HEK293 (cell line): Measurements from ENCODE around the gene USP35.

Source experiments
- CTCF ChIA-PET: fragments of 350-600 bp; formaldehyde crosslinking; extraction: SDS; loops from one replicate; lab custom pipeline; 2021; ENCODE audit warnings: antibody characterized with exemption; lab: Yijun Ruan, JAX
- POLR2A ChIA-PET: fragments of 300-600 bp; formaldehyde crosslinking; extraction: SDS; loops from one replicate; lab custom pipeline; 2020; ENCODE audit warnings: antibody characterized with exemption, inconsistent platforms; lab: Yijun Ruan, JAX
- H3K27ac ChIP-seq: fragments of 200-500 bp; sonication (Bioruptor generic); 2 replicates; pipeline ENCODE4 v1.5.1; 2014; ENCODE audit warnings: low read depth, low read length, control low read depth, inconsistent platforms; ENCODE audit errors: extremely low read depth
- H3K36me3 ChIP-seq, 2 experiments: fragments of 200-500 bp in 1 of 2; sonication (Bioruptor generic) in 1 of 2; 1 replicate in 1 of 2; 2 replicates in 1 of 2; pipeline ENCODE4 v1.5.1; 2014 to 2017; ENCODE audit warnings: inconsistent platforms in 2 of 2, low read length in 2 of 2; ENCODE audit not compliant: control insufficient read depth in 2 of 2, insufficient read depth in 1 of 2
- H3K4me1 ChIP-seq: fragments of 200-500 bp; sonication (Bioruptor generic); 2 replicates; pipeline ENCODE4 v1.5.1; 2014; ENCODE audit warnings: mild to moderate bottlenecking, low read length, inconsistent platforms; ENCODE audit not compliant: control insufficient read depth, insufficient read depth
- H3K4me3 ChIP-seq: 2 replicates; pipeline ENCODE4 v1.5.1; 2011; ENCODE audit warnings: low read depth, mild to moderate bottlenecking, control low read depth, low read length, moderate library complexity
- H3K9me3 ChIP-seq: fragments of 200-500 bp; sonication (Bioruptor generic); 2 replicates; pipeline ENCODE4 v1.5.1; 2014; ENCODE audit warnings: low read depth, low read length, inconsistent platforms; ENCODE audit not compliant: control insufficient read depth, insufficient read depth
- HOXD13 ChIP-seq: sonication (generic); formaldehyde crosslinking; IDR thresholded peaks from 2 replicates; pipeline ENCODE4 v1.8.0; 2022; ENCODE audit warnings: missing genetic modification reagents, borderline replicate concordance
- INSM2 ChIP-seq: fragments of 450-650 bp; formaldehyde crosslinking; IDR thresholded peaks from 2 replicates; pipeline ENCODE4 v1.5.1; 2016; ENCODE audit warnings: missing biosample characterization, missing genetic modification characterization
- KLF7 ChIP-seq: fragments of 450-650 bp; formaldehyde crosslinking; IDR thresholded peaks from 2 replicates; pipeline ENCODE4 v1.5.1; 2016; ENCODE audit warnings: missing biosample characterization, missing genetic modification characterization, borderline replicate concordance
- MZF1 ChIP-seq: fragments of 450-650 bp; formaldehyde crosslinking; IDR thresholded peaks from 2 replicates; pipeline ENCODE4 v1.5.1; 2017; ENCODE audit warnings: missing biosample characterization, missing genetic modification characterization, borderline replicate concordance
- YY2 ChIP-seq: fragments of 450-650 bp; formaldehyde crosslinking; IDR thresholded peaks from 2 replicates; pipeline ENCODE4 v1.5.1; 2016; ENCODE audit warnings: missing biosample characterization, missing genetic modification characterization
- ZBTB20 ChIP-seq: fragments of 450-650 bp; formaldehyde crosslinking; IDR thresholded peaks from 2 replicates; pipeline ENCODE4 v1.5.1; 2016; ENCODE audit warnings: missing biosample characterization, missing genetic modification characterization
- ZBTB21 ChIP-seq: fragments of 450-650 bp; formaldehyde crosslinking; IDR thresholded peaks from 2 replicates; pipeline ENCODE4 v1.5.1; 2017; ENCODE audit warnings: missing biosample characterization, missing genetic modification characterization
- ZBTB48 ChIP-seq: fragments of 450-650 bp; formaldehyde crosslinking; IDR thresholded peaks from 2 replicates; pipeline ENCODE4 v1.5.1; 2016; ENCODE audit warnings: missing biosample characterization, missing genetic modification characterization
- ZBTB7A ChIP-seq: fragments of 450-650 bp; formaldehyde crosslinking; IDR thresholded peaks from 2 replicates; pipeline ENCODE4 v1.5.1; 2016; ENCODE audit warnings: low read depth, missing biosample characterization, missing genetic modification characterization
- ZFP37 ChIP-seq: fragments of 450-650 bp; formaldehyde crosslinking; IDR thresholded peaks from 2 replicates; pipeline ENCODE4 v1.5.1; 2016; ENCODE audit warnings: missing biosample characterization, missing genetic modification characterization
- ZNF132 ChIP-seq: fragments of 450-650 bp; formaldehyde crosslinking; IDR thresholded peaks from 2 replicates; pipeline ENCODE4 v1.5.1; 2017; ENCODE audit warnings: missing biosample characterization, missing genetic modification characterization, borderline replicate concordance
- ZNF169 ChIP-seq: fragments of 450-650 bp; formaldehyde crosslinking; IDR thresholded peaks from 2 replicates; pipeline ENCODE4 v1.5.1; 2016; ENCODE audit warnings: missing biosample characterization, missing genetic modification characterization
- ZNF184 ChIP-seq: fragments of 450-650 bp; IDR thresholded peaks from 2 replicates; pipeline ENCODE4 v1.5.1; 2018; ENCODE audit warnings: missing biosample characterization, mild to moderate bottlenecking, missing genetic modification characterization
- ZNF221 ChIP-seq: fragments of 450-650 bp; formaldehyde crosslinking; IDR thresholded peaks from 2 replicates; pipeline ENCODE4 v1.5.1; 2017; ENCODE audit warnings: missing biosample characterization, missing genetic modification characterization, borderline replicate concordance
- ZNF266 ChIP-seq: fragments of 450-650 bp; formaldehyde crosslinking; IDR thresholded peaks from 2 replicates; pipeline ENCODE4 v1.5.1; 2016; ENCODE audit warnings: missing biosample characterization, missing genetic modification characterization, low read depth
- ZNF324 ChIP-seq: fragments of 450-650 bp; formaldehyde crosslinking; IDR thresholded peaks from 2 replicates; pipeline ENCODE4 v1.5.1; 2016; ENCODE audit warnings: missing biosample characterization, missing genetic modification characterization
- ZNF341 ChIP-seq: fragments of 450-650 bp; formaldehyde crosslinking; IDR thresholded peaks from 2 replicates; pipeline ENCODE4; 2016; ENCODE audit warnings: low read depth, missing biosample characterization, missing genetic modification characterization
- ZNF366 ChIP-seq: fragments of 450-650 bp; formaldehyde crosslinking; conservative IDR thresholded peaks from 2 replicates; pipeline ENCODE4 v1.5.1; 2016; ENCODE audit warnings: missing biosample characterization, missing genetic modification characterization
- ZNF37A ChIP-seq: fragments of 450-650 bp; IDR thresholded peaks from 2 replicates; pipeline ENCODE4 v1.5.1; 2018; ENCODE audit warnings: missing biosample characterization, missing genetic modification characterization
- ZNF501 ChIP-seq: fragments of 450-650 bp; formaldehyde crosslinking; IDR thresholded peaks from 2 replicates; pipeline ENCODE4 v1.5.1; 2016; ENCODE audit warnings: missing biosample characterization, missing genetic modification characterization
- ZNF514 ChIP-seq: fragments of 450-650 bp; formaldehyde crosslinking; IDR thresholded peaks from 2 replicates; pipeline ENCODE4 v1.5.1; 2016; ENCODE audit warnings: missing biosample characterization, missing genetic modification characterization
- ZNF521 ChIP-seq: fragments of 450-650 bp; formaldehyde crosslinking; IDR thresholded peaks from 2 replicates; pipeline ENCODE4 v1.5.1; 2017; ENCODE audit warnings: missing biosample characterization, mild to moderate bottlenecking, missing genetic modification characterization
- ZNF530 ChIP-seq: fragments of 450-650 bp; formaldehyde crosslinking; IDR thresholded peaks from 2 replicates; pipeline ENCODE4 v1.5.1; 2016; ENCODE audit warnings: low read depth, missing biosample characterization, missing genetic modification characterization
- ZNF544 ChIP-seq: fragments of 450-650 bp; formaldehyde crosslinking; IDR thresholded peaks from 2 replicates; pipeline ENCODE4 v1.5.0; 2017; ENCODE audit warnings: missing biosample characterization, missing genetic modification characterization
- ZNF549 ChIP-seq: fragments of 450-650 bp; IDR thresholded peaks from 2 replicates; pipeline ENCODE4 v1.5.1; 2018; ENCODE audit warnings: missing biosample characterization, missing genetic modification characterization, mild to moderate bottlenecking, inconsistent platforms, moderate library complexity
- ZNF561 ChIP-seq: fragments of 450-650 bp; IDR thresholded peaks from 2 replicates; pipeline ENCODE4 v1.5.1; 2018; ENCODE audit warnings: missing biosample characterization, missing genetic modification characterization, borderline replicate concordance
- ZNF580 ChIP-seq: fragments of 450-650 bp; formaldehyde crosslinking; IDR thresholded peaks from 2 replicates; pipeline ENCODE4 v1.5.1; 2016; ENCODE audit warnings: missing biosample characterization, missing genetic modification characterization
- ZNF639 ChIP-seq: fragments of 450-650 bp; formaldehyde crosslinking; IDR thresholded peaks from 2 replicates; pipeline ENCODE4 v1.5.1; 2016; ENCODE audit warnings: missing biosample characterization, missing genetic modification characterization
- ZNF670 ChIP-seq: fragments of 450-650 bp; formaldehyde crosslinking; IDR thresholded peaks from 2 replicates; pipeline ENCODE4 v1.5.1; 2016; ENCODE audit warnings: missing biosample characterization, missing genetic modification characterization, low read depth
- ZNF785 ChIP-seq: fragments of 450-650 bp; formaldehyde crosslinking; IDR thresholded peaks from 2 replicates; pipeline ENCODE4 v1.5.1; 2016; ENCODE audit warnings: missing biosample characterization, missing genetic modification characterization
- ZNF837 ChIP-seq: fragments of 450-650 bp; formaldehyde crosslinking; IDR thresholded peaks from 2 replicates; pipeline ENCODE4 v1.5.1; 2016; ENCODE audit warnings: missing biosample characterization, missing genetic modification characterization
- ZSCAN4 ChIP-seq: fragments of 450-650 bp; formaldehyde crosslinking; IDR thresholded peaks from 2 replicates; pipeline ENCODE4 v1.5.1; 2017; ENCODE audit warnings: missing biosample characterization, missing genetic modification characterization
- ZSCAN5A ChIP-seq: fragments of 450-650 bp; formaldehyde crosslinking; IDR thresholded peaks from 2 replicates; pipeline ENCODE4 v1.5.1; 2016; ENCODE audit warnings: missing biosample characterization, missing genetic modification characterization

USP35 gene

GRCh38 chr11:78261367-78261766 is 72.6 kb downstream of the USP35 start (continued):
- TF ChIP-seq ZNF324 (tag by site-specific recombination) (no peak), ZBTB21 (tag by site-specific recombination) (no peak), ZNF837 (tag by site-specific recombination) (no peak), ZFP37 (tag by site-specific recombination) (no peak), ZSCAN4 (no peak), ZNF37A (tag by site-specific recombination) (no peak), ZNF580 (no peak), ZNF544 (tag by site-specific recombination) (no peak), ZNF561 (no peak), ZNF549 (no peak)
- TF ChIP-seq, all 188 proteins: peak for 0

GRCh38 chr11:78261828-78262227 is 73.1 kb downstream of the USP35 start:
- POLR2A ChIA-PET, result no interaction called here
- Histone ChIP-seq H3K36me3 (no peaks in the 10 kb centered on the region), H3K4me1 (no peaks in the 10 kb centered on the region), H3K4me3 (no peak overlapping the region), H3K9me3 (no peaks in the 10 kb centered on the region), H3K27ac (no peak overlapping the region)
- TF ChIP-seq ZNF639 (tag by site-specific recombination) (no peak), ZNF549 (no peak), HOXD13 (CRISPR knock-in tag) (no peak), MZF1 (no peak), ZNF530 (tag by site-specific recombination) (no peak), ZBTB20 (no peak), ZSCAN5A (no peak), ZNF670 (no peak), ZNF266 (tag by site-specific recombination) (no peak), ZBTB7A (tag by site-specific recombination) (no peak), ZNF221 (tag by site-specific recombination) (no peak), ZNF785 (no peak)
- CTCF ChIA-PET, result interaction anchor here (0.5 kb wide), 1 partner anchor 99 kb away, joined by 4 read pairs; no protein-coding TSS in a partner anchor

GRCh38 chr11:78262238-78262637 is 73.5 kb downstream of the USP35 start:
- H3K36me3 ChIP-seq, result no peaks in the 10 kb centered on the region
- ChIA-PET CTCF (no interaction called here), POLR2A (no interaction called here)
- TF ChIP-seq ZNF514 (tag by site-specific recombination), result no peak
- TF ChIP-seq ZBTB48 (tag by site-specific recombination), result no peak
- TF ChIP-seq ZNF366 (tag by site-specific recombination), result no peak
- no peak for TF ChIP-seq ZNF501 (tag by site-specific recombination)
- TF ChIP-seq KLF7, result no peak
- TF ChIP-seq ZNF169, result no peak
- TF ChIP-seq ZNF341 (tag by site-specific recombination), result no peak
- no peak for TF ChIP-seq ZNF132 (tag by site-specific recombination)
- no peak for TF ChIP-seq INSM2 (tag by site-specific recombination)
- no peak for TF ChIP-seq ZNF521 (tag by site-specific recombination)
- TF ChIP-seq ZNF184 (tag by site-specific recombination), result no peak
- TF ChIP-seq YY2, result no peak

More at GRCh38 chr11:78262238-78262637, 73.5 kb downstream of the USP35 start:
- Histone ChIP-seq H3K4me1 (no peaks in the 10 kb centered on the region), H3K27ac (no peak overlapping the region), H3K9me3 (no peaks in the 10 kb centered on the region), H3K4me3 (no peak overlapping the region)
